Activated CD8-positive, alpha-beta memory T cell treated with anti-CD3 and anti-CD28 coated beads, Interleukin-2, amount 50 U/mL, for 1 hour (primary cell): ENCODE data around the gene AFAP1.
A peak's percentile ranks its signal among the peaks of the same experiment; 100 is the strongest.

Experiments
- DNase-seq: peaks from one replicate; pipeline ENCODE4 v3.0.0-alpha.2; 2020; ENCODE audit errors: extremely low read depth

The AFAP1 gene

DNA sequence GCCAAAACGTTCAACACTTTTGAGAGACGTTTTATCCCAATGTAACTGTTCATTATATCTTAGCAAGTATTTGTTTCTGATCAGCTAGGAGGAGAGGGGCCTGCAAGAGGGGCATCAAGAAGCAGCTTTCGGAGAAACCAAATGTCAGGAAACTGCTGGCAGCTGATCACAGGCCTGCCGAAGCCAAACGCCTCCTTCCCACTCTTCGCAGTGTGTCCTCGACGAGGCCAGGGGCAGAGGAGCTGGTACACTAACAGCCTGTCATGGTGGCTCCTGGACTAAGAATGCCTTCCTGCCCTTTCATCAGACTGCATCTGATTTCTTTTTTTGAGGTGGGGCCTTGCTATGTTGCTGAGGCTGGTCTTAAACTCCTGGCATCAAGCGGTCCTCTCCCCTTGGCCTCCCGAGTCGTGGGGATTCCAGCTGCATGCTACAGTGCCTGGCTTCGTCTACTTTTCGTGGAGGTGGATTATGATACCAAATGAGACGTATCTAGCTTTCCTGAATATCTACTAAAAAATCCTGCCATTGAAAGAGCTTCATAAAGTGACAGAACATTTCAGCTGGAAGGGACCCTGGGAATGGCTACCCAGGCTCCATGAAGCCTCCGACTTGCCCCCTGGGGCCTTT lies 134.8 kb downstream of the AFAP1 start:
- DNase-seq = no peak

DNA sequence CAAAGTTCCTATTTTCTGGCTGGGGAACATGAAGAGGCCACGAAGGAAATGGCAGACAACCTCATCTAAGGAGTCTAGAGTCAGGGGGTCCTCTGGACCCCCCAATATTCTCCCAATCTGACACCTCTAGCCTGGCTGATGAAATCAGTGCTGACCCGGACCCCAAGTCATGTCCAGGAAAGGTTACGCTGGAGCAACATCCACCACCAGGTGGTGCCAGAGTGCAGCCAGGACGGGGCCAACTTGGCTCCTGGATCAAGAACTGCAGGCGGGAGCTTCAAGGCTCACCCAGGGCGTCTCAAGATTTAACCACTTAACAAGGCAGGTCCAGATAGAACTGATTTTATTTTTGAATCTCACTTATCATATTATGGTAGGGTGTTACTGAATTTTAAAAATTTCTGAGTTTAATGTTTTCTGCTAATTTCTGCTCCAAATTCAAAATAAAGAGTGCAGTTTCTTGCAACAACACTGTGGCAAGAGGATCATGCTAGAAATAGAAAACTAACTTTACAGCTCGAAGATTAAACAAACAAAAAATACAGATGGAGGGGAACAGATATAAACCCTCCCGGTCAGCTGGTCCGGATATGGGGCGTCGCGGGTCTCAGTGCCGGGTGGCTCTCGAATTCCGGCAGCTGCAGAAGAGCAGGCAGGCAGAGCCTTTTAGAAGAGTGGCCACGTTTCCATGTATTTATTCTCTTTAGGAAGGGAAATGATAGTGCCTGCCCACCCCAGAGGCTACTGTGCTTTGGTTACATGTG lies 135.5 kb downstream of the AFAP1 start:
- peak; percentile 28 for DNase-seq

DNA sequence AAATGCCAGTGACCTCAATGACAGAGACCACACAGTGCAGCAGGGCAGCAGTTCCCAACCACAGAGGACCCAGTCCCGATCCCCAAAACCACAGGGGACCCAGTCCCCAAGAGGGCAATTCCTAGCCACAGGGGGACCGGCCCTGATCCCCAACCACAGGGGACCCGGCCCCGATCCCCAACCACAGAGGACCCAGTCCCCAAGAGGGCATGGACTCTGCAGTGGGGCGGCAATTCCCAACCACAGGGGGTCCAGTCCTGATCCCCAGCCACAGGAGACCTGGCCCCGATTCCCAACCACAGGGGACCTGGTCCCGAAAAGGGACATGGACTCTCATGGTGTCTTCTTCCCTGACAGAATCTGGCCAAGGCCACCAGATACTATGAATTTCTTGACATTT lies 136.3 kb downstream of the AFAP1 start:
- no peak for DNase-seq

DNA sequence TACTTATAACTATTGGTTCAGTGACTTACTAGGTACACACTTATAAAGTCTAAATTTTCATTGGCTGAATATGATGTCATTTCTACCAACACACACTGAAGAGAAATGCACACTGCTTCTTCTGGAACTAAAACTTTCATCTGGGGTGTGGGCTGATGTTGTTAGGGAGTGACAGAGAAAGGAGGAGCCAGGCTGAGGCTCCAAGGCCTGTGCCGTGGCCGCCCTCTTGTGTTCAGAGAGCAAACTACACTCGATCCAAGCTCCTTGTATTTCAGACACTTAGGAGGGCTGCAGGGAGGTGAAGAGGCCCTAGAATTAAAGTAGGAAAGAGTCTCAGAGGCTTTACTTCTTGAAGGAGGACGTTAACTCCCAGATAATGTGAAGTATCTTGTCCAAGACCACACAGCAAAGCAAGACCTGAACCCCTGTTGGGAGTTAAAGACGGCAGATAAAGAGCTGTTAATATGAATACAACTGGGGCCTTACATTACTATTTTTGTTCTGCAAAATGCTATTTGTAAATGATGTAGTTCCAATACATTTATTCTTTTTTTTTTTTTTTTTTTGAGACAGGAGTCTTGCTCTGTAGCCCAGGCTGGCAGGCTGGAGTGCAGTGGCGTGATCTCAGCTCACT lies 137.5 kb downstream of the AFAP1 start:
- DNase-seq = peak; percentile 28

DNA sequence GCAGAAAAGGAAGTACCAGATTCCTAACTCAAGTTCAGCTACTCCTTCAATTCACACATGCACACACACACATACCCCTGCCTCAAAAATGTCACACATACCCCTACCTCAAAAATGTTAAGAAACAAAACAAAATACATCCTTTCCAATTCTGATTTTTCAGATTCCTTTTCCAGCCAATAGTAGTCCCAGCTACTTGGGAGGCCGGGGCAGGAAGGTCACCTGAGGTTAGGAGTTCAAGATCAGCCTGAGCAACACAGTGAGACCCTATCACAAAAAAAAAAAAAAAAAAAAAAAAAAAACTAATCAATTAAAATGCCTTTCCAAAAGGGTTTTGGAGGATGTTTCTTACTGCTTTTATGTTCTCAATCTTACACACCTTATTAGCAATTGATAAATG lies 138.0 kb downstream of the AFAP1 start:
- no peak for DNase-seq

DNA sequence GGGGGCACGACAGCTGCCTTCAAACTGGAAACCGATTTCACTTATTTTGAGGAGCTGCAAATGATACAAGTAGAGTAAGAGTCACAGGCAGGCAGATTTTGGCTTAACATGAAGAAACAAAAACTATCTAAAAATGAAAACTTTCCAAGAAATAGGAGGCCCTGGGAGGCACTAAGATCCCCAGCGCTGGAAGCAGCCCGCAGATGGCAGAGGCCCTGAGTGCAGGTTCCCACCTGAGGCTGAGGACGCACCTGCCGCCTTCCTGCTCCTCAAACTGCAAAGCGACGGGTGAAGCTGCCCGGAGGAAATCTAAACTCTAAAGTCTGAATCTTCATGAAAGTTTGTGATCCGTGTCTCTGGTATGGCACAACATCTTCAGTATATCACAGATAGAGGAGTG lies 138.7 kb downstream of the AFAP1 start:
- no peak for DNase-seq

DNA sequence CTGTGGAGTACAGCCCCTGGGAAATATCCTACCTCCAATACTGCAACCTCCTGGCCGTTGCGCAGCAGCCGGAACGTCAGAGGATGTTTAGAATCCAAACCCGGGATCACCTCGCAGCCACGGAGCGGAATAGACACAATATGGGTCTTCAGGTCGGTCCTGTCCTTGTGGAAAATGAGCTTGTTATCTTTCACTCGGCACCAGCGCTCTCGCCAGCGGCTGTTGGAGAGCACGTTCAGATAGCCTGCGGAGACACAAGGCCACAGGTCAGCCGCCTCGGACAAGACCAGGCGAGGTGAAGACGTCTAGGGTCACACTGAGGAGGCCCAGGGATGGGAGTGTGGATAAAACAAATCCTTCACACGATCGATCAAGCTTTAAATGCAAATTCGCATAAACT lies 139.3 kb downstream of the AFAP1 start:
- no peak for DNase-seq

DNA sequence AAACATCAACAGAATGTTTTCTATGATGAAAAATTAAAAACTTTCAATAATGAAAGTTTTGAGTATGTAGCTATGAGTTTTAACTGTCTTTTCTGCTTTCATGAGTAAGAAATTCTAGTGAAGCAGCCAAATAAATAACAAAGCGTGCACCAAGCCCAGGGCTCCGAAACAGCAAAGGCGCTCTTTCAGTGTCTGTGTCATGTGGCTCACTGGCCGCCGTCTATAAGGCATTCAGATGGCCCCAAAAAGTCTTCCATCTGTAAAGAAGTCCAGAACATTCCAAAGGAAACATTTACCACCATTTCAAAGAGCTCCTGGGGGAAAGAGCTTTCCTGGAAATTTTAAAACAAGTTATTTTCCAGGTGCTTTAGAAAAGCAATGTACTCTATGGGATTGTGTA lies 139.9 kb downstream of the AFAP1 start:
- no peak for DNase-seq

DNA sequence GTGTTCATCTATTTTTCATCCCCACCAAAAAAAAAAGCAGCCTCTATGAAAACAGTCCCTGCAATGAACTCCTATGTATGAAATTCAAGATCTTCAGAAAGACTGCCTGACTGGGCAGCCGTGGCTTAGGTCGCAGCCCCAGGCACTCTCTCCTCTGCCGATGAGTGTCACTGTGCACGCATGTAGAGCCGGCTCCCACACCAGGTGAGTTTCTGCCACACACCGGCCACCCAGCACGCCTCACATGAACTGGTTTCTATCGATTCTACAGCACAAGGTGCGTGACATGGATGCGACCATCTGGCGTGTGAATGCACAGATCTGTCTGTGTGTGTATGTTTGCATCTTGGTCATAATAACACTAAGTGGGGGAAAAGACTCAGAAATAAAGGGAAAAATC lies 140.4 kb downstream of the AFAP1 start:
- no peak for DNase-seq

DNA sequence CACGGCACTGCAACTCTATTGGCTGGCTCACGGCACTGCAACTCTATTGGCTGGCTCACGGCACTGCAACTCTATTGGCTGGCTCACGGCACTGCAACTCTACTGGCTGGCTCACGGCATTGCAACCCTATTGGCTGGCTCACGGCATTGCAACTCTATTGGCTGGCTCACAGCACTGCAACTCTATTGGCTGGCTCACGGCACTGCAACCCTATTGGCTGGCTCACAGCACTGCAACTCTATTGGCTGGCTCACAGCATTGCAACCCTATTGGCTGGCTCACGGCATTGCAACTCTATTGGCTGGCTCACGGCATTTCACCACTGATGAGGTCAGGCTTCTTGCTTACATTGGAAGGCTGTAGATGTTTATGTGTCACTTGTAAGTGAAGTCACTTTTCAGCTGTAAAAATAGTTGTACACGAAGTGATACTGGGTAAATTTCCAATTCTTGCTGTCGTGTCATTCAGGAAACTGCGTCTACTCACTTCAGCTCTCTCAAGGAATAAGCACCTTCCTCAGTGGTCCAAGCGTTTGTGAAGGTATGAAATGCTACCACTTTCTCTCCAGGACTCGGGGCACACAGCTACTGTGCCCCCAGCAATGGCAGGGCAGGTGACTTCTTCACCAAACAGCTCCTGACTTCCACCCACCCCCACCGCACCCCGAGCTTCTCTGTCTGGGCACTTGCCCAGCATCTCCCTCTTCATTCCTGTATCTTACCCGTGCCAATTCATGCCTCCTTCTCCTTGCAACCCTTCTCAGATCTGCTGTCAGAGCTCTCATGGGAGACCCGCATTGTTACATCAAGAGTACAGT lies 141.3 kb downstream of the AFAP1 start:
- no peak for DNase-seq

DNA sequence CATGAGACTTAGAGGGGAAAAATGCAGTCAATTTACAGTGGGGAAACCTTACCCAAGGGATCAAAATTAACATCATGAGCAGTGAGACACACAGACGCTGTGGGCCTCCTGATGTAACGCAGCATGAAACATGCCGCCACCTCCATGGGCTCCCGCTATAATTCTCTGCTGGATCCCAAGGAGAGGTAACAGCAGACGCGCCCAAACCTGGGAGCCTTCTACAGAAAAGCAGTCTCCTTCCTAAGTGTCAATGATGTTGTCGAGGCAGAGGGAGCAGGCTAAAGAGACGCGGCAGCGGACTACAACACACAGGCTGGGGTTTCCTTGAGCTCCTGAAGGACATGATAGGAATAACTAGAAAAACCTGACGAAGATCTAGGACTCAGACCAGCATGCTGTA lies 142.3 kb downstream of the AFAP1 start:
- no peak for DNase-seq

DNA sequence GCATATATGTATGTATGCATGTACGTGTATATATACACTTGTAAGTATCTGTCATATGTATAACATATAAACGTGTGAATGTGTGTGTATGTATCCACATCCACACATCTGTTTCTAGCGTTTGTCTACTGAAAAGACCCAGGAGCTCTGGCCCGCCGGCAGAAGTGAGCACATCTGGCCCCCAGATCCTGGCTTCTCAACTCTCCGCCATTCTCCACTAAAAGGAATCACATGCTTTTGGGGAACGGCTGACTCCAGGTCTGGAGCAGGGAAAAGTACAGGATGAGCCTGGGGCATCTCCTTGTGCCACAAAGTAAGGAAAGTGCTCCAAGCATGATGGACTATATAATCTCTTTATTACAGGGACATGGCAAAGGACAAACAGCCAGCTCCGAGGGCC lies 143.7 kb downstream of the AFAP1 start:
- no peak for DNase-seq

DNA sequence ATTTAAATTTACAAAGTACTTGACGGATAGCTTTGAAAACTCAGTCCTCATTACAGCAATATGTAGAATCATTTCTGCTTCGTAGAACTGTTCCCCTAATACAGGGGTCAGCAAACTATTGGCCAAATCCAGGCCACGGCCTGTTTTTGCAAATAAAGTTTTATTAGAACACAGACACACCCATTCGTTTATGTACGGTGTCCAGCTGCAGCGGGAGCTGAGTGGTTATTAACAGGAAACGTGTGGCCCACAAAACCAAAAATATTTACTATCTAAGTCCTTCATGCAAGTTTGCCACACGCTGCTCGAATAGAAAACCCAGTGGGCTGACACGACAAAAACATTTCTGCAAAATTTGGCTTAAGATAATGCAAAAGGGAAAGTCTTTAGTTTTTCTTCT lies 146.5 kb downstream of the AFAP1 start:
- no peak for DNase-seq

DNA sequence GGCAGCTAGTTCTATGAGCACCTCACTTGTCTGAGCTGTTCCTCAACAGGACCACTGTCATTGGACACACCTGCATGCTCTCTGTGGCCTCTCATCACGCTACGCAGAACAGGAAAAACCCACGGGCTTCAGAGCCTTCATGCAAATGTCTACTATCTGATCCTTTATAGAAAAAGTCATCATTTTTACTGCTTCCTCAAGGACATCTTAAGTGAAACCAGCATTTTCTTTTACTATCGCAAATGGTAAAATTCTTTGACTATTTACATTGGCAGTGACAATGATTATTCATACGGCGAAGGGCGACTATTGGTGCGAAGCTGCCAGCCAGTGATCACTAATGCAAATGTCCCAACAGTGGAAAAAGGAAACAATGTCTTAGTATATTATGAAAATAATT lies 147.0 kb downstream of the AFAP1 start:
- DNase-seq = no peak

DNA sequence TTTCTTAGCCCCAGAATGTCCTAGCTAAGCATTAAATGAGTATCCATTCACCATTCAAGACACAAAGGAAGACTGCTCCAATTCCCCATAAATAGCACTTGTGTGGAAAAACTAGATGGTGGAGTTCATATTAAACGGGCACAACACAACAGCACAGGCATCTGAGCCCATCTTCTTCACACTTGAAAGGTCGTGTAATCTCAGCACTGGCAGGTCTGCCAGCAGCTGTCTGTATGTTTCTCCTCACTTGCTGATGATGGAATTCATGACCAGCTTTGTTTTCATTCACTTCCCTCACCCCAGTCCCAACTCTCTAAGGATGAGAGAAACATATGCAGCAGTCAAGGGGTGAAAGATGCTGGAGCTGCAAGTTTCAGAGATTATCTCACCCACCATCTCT lies 148.7 kb downstream of the AFAP1 start:
- no peak for DNase-seq

DNA sequence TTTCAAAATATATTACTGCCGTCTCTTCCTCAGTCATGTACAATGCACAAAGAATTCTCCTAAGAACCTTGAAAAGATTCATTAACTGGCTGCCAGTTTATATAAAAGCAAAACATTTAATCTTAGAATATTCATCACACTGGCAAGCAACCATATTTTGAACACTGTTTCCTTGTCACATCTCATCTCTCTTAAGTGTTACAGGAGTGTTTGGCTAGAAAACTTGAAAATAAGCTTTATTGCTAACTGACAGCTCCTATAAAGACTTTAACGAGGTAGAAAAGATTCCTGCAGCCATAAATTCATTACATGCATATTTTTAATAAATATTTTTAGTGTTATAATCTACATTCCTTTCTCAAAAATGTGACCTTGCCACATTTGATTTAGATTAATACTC lies 149.6 kb downstream of the AFAP1 start:
- DNase-seq = no peak

DNA sequence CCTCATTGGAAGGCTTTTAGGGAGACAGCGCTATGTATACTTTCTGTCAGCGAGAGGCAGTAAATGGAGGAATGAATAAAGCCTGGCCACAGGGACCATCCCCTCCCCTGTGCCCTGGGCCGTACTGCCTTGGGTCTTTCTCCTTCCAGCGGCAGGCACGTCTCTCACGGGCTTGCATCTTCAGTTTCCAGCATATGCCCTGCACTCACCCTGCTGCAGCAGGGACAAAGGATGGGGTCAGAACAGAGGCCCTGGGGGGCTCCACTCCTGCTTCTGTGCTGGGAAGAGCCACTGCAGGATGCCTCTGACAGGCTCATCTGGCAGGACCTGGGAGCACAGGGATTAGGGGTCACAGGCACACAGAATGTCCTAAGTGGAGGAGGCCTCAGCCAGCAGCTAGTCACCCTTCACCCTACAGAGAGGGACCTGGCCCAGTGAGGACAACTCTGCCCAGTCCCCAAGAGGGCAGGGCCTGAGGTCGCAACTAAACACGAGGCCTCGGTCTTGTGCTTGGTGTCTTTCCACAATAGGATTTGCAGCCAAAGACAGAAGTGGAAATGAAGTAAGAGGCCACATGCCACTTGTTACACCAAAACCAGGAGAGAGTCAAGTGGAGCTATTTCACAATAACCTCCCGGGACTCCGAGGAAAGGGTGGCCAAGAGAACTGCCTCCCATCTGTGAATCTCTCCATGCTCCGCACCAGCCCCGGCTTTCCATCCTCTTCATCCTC lies 150.8 kb downstream of the AFAP1 start:
- no peak for DNase-seq

DNA sequence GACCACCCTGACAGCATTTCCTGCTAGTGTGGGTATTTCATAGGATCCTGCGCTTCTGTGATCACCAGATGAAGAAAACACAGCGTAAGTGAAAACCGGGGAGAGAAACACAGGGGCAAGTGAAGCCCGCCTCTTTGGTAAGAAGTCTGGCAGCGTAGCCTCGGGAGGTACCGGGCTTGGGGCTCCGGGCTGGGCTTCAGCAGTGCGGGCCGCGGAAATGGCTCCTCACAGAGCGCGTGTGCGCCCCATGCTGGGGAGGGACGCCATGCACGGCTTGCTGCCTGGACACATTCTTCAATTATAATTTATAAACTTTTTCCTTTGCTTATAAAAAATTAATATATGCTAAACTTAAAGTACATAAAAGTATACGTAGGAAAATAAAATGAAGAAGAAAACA lies 151.5 kb downstream of the AFAP1 start:
- DNase-seq = no peak

DNA sequence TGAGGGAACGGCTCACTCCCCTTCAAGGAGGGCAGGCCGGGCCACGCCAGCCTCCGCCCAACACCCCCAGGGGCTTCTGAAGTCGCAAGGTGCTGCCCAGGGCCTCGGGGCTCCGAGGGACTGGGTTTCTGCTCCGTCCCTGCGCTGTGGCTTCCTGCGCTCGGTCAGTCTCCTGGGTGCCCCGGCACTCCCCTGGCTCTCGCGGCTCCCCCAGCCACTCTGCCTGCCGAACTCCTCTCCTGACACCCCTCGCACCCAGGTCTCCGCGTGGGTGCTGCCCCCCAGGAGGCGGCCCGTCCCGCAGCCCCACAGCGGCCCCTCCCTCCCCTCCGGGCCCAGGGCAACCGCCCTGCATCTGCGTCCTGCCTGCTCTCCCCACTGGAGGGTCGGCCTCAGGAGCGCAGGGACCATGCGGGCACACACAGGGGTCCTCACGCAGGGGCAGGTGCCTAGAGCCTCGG lies 151.9 kb downstream of the AFAP1 start:
- no peak for DNase-seq

DNA sequence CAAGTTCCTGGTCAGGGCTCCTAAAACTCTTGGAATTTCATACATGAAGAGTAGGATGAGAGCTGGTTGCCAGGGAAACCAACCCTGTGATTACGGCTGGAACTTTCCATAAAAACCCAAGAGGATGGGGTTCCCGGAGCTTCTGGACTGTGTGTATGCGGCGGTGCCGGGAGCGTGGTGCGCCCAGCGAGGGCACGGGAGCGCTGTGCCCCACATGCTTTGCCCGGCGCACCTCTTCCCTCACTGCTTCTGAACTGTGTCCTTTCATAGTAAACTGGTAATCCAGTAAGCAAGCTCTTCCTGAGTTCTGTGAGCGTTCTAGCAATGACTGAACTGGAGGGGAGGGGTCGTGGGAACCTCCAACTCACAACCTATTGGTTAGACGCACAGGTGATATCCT lies 152.6 kb downstream of the AFAP1 start:
- DNase-seq = no peak

DNA sequence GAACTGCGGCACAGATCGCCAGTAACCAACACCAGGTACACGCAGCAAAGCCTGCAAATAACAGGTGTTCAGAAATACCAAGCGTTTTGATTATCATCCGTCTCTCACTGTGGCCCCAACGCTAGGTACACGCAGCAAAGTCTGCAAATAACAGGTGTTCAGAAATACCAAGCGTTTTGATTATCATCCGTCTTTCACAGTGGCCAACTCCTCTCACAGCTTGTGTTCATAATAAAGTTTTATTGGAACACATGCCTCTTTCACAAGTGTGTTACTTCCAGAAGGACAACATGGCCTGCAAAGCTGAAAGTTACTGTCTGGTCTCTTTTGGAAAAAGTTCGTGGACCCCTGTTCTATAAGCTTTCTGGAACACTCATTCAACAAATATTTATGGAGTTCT lies 153.1 kb downstream of the AFAP1 start:
- DNase-seq = no peak

DNA sequence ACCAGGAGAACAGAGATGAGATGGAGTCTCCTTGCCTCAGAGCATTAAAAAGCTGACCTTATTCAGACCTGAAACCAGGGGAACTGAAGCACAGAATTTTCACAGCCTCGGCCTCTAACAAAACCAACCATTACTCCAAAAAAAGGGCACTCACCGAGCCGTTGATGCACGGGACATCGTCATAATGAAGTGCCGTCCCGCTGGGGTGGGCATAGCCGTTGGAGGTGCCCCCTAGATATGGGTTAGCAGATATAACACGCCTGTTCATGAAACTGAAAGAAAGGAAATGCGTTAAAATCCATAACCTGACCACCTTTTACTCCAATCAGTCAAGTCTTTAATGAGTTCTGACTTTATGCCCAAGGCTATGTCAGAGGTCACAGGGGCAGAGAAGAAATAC lies 153.6 kb downstream of the AFAP1 start:
- DNase-seq = no peak
